Measurements from ENCODE around the gene SYNGR3.

SYNGR3 gene

DNA sequence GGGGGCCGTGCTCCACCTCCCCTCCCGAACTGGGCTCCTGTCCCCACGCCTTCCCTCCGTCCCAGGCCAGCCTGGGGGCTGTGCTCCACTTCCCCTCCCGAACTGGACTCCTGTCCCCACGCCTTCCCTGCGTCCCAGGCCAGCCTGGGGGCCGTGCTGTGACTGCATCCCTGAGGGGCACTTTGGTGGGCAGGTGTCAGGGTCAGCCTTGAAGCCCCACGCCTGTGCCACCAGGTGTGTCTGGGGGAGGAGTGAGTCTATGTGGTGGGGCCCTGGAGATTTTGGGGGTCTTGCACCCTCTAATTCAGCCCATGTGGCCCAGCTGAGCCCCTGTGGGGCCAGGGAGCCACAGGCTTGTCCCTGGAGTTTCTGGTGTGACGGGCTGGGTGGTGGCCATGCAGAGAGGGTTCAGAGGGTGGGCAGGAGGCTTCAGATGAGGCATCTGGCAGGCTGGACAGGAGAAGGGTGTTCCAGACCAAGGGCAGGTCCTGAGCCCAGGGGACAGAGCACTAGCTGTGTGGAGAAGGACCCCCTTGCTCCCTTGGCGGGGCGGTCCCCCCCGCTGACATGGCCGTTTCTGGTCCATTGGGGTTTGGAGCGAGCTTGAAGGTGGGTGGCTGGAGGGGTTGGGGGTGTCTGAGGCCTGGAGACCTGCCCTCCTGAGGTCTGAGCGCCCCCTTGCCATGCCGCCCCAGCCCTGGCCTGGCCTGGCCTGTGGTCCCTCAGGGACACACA, 45.1 kb downstream of the SYNGR3 start:
- H3K4me3 Mint-ChIP-seq: no peak overlapping the region
- H3K27ac Mint-ChIP-seq: no peak overlapping the region
- peaks cover 17% of the 10 kb centered on the region for H3K27me3 Mint-ChIP-seq
- H3K4me1 Mint-ChIP-seq: no peaks in the 10 kb centered on the region
- no peaks in the 10 kb centered on the region for H3K9me3 Mint-ChIP-seq
- ATAC-seq (ENCODE audit: low read depth) (no peak), DNase-seq (ENCODE audit: low spot score in 2 of 2) (no peak)
- H3K36me3 Mint-ChIP-seq: no peaks in the 10 kb centered on the region

DNA sequence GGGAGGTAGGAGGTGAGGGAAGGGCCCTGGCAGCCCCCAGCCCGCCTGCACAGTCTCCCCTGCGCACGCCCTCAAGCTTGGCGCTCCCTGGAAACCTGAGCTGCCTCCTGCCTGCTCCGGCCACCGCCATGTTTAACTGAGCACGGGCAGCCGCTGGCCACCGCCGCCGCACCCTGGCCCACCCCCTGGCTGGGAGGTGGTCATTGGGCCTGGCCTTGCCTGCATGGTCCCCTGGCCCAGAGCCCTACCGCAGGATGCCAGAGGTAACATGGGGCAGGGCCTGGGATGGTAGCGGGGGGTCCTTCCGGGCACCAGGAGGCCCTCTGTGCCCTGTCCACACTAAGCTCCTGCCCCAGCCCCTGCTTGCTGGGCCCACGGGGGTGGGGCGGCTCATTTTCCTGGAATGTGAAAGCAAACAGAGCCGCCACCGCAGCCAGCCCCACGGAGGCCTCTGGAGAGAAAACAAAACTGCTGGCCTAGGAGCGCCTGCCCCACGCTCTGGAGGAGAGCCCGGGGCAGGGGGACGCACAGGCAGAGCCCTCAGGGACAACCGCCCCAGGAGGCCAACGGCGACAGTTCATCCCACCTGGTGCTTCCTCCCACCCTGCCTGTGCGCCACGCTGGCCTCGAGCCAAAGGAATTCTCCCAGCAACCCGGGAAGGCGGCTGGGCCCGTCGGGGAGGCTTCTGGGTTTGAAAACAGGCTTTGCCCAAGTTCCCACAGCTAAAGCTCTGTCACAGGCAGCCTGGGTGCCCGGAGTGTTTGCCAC, 45.8 kb downstream of the SYNGR3 start:
- ATAC-seq (ENCODE audit: low read depth): no peak
- peaks cover 17% of the 10 kb centered on the region for H3K27me3 Mint-ChIP-seq
- no peaks in the 10 kb centered on the region for H3K9me3 Mint-ChIP-seq
- H3K4me1 Mint-ChIP-seq: no peaks in the 10 kb centered on the region
- H3K4me3 Mint-ChIP-seq: no peak overlapping the region
- no peak overlapping the region for H3K27ac Mint-ChIP-seq
- no peak for DNase-seq (ENCODE audit: low spot score in 2 of 2)
- no peaks in the 10 kb centered on the region for H3K36me3 Mint-ChIP-seq

- no peaks in the 10 kb centered on the region for H3K9me3 Mint-ChIP-seq
- peaks cover 17% of the 10 kb centered on the region for H3K27me3 Mint-ChIP-seq
- H3K36me3 Mint-ChIP-seq: no peaks in the 10 kb centered on the region
- H3K4me1 Mint-ChIP-seq: no peaks in the 10 kb centered on the region
- DNase-seq (ENCODE audit: low spot score in 2 of 2) (no peak), ATAC-seq (ENCODE audit: low read depth) (no peak)
- H3K27ac Mint-ChIP-seq: no peak overlapping the region
- H3K4me3 Mint-ChIP-seq: no peak overlapping the region
These were observed 46.6 kb downstream of the SYNGR3 start for GRCh38 chr16:2036200-2036966.

DNA sequence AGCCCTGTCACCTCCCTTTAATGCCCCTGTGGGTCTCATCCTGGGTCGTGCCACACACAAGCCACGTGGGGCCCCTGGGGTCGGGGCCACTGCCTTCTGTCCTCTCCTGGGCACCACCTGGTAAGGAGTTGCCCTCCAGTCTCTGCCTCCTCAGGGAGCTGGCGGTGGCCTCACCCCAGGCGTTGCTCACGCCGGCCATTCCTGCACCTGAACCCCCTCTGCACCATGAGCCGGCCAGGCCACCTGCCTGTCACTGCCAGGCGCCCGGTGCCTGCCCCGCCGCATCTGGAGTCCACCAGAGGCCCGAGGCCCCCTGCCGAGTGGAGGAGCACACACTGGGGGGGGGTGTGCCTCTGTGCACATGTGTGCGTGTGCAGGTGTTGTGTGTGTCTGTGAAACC, 47.3 kb downstream of the SYNGR3 start:
- Mint-ChIP-seq H3K36me3 (no peaks in the 10 kb centered on the region), H3K4me1 (no peaks in the 10 kb centered on the region), H3K27ac (no peak overlapping the region), H3K27me3 (peaks cover 17% of the 10 kb centered on the region), H3K9me3 (no peaks in the 10 kb centered on the region), H3K4me3 (no peak overlapping the region)
- ATAC-seq (ENCODE audit: low read depth): no peak
- DNase-seq (ENCODE audit: low spot score in 2 of 2): no peak

GRCh38 chr16:2037647-2038381, 48.0 kb downstream of the SYNGR3 start:
- no peaks in the 10 kb centered on the region for H3K36me3 Mint-ChIP-seq
- no peak overlapping the region for H3K4me3 Mint-ChIP-seq
- no peaks in the 10 kb centered on the region for H3K9me3 Mint-ChIP-seq
- ATAC-seq (ENCODE audit: low read depth): no peak
- H3K27me3 Mint-ChIP-seq: peaks cover 13% of the 10 kb centered on the region
- DNase-seq (ENCODE audit: low spot score in 2 of 2): no peak
- H3K27ac Mint-ChIP-seq: no peak overlapping the region
- H3K4me1 Mint-ChIP-seq: no peaks in the 10 kb centered on the region

GRCh38 chr16:2038382-2039231, 48.8 kb downstream of the SYNGR3 start:
- Mint-ChIP-seq H3K9me3 (no peaks in the 10 kb centered on the region), H3K4me1 (peaks cover 2% of the 10 kb centered on the region), H3K27ac (no peak overlapping the region), H3K27me3 (peaks cover 13% of the 10 kb centered on the region), H3K36me3 (peaks cover 4% of the 10 kb centered on the region), H3K4me3 (no peak overlapping the region)
- ATAC-seq (ENCODE audit: low read depth) (no peak), DNase-seq (ENCODE audit: low spot score in 2 of 2) (no peak)

GRCh38 chr16:2039274-2040031, 49.7 kb downstream of the SYNGR3 start:
- ATAC-seq (ENCODE audit: low read depth) (no peak), DNase-seq (ENCODE audit: low spot score in 2 of 2) (no peak)
- Mint-ChIP-seq H3K4me1 (peaks cover 2% of the 10 kb centered on the region), H3K27ac (no peak overlapping the region), H3K9me3 (no peaks in the 10 kb centered on the region), H3K36me3 (peaks cover 4% of the 10 kb centered on the region), H3K27me3 (peaks cover 9% of the 10 kb centered on the region), H3K4me3 (no peak overlapping the region)

DNA sequence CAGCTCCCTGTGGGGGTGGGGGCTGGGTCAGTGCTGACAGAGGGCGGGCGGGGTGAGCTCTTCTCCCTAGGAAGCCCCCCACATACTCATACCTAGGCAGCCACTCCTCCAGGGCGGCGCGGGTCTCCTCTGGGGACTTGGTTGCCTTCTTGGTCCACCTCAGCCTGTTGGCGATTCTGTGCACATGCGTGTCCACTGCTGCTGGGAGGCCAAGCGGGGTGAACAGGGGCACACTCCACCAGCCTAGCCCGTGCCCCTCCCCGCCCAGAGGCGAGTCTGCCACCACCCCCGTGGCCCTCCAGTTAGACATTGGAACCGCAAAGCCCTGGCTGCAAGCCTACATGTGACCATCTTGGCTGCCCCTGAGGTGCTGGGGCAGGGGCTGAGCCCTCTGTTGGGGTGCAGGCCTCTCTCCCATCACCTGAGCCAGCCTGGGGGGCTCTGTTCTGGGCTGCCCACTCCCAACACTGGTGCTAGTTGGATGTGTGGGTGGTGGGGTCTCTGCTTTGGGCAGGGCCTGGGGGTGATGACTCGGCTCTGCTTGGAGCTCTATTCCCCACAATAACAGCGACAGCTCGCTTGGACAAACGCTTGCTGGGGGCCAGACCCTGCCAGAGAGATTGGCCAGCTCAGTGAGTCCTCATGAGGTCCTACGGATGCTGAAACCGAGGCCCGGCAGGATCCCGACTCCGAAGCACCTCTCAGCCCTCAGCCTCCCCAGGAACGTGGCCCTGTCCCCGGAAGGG, 50.4 kb downstream of the SYNGR3 start:
- no peaks in the 10 kb centered on the region for H3K9me3 Mint-ChIP-seq
- peaks cover 7% of the 10 kb centered on the region for H3K27me3 Mint-ChIP-seq
- H3K36me3 Mint-ChIP-seq: peaks cover 4% of the 10 kb centered on the region
- no peak overlapping the region for H3K27ac Mint-ChIP-seq
- ATAC-seq (ENCODE audit: low read depth): no peak
- no peak overlapping the region for H3K4me3 Mint-ChIP-seq
- peaks cover 2% of the 10 kb centered on the region for H3K4me1 Mint-ChIP-seq
- no peak for DNase-seq (ENCODE audit: low spot score in 2 of 2)

DNA sequence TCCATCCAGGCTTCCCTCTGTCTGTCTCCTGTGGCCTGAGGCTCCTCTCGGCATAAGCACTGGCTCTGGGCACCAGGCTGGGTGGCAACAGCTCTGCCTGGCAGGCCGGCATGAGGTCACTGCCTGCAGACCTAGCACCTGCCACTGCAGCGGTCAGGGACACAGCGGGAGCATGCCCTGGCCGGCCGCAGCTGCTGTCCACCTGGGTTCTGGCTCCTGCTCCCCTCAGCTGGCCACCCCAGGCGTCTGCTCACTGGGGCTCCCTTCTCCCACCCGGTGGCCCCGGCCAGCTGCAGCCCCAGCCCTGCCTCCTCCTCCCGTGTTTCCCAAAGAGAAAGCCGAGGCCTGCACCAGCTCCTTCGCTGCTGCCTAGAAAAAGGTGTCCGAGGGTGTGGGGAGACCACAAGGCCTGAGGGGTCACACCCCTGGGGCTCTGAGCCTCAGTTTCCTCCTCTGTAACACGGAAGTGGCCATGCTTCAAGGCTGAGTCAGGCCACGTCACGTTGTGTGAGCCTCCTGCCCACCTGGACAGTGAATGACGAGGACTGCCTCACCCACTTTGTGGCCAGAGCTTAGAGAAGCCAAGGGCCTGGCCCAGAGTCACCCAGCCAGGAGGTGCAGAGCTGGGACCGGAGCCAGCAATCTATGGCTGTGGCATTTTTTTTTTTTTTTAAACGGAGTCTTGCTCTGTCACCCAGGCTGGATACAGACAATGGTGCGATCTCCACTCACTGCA, 51.2 kb downstream of the SYNGR3 start:
- Mint-ChIP-seq H3K4me3 (no peak overlapping the region), H3K27me3 (peaks cover 7% of the 10 kb centered on the region), H3K4me1 (peaks cover 2% of the 10 kb centered on the region), H3K36me3 (peaks cover 4% of the 10 kb centered on the region), H3K27ac (no peak overlapping the region), H3K9me3 (no peaks in the 10 kb centered on the region)
- ATAC-seq (ENCODE audit: low read depth) (no peak), DNase-seq (ENCODE audit: low spot score in 2 of 2) (no peak)

GRCh38 chr16:2042171-2042985, 52.6 kb downstream of the SYNGR3 start:
- Mint-ChIP-seq H3K36me3 (peaks cover 4% of the 10 kb centered on the region), H3K27ac (no peak overlapping the region), H3K27me3 (peaks cover 7% of the 10 kb centered on the region), H3K9me3 (no peaks in the 10 kb centered on the region), H3K4me1 (peaks cover 9% of the 10 kb centered on the region), H3K4me3 (no peak overlapping the region)
- ATAC-seq (ENCODE audit: low read depth) (no peak), DNase-seq (ENCODE audit: low spot score in 2 of 2) (no peak)
